HL-60/S4 (cell line): ENCODE measurements around the gene PATL1.

Experiments
- in situ Hi-C: fragments of 300-500 bp; cut with MboI; formaldehyde crosslinking; loops from 2 replicates; pipeline ENCODE4 v1.14.3; 2022; ENCODE audit warnings: low sequenced_read_pairs

The PATL1 gene

GRCh38 chr11:59615637-59616395 is 53.0 kb downstream of the PATL1 start, which contains the start of gene OSBP:
OSBP (minus strand) TSS chr11:59615774; CDS start chr11:59615664, 110 bp downstream.
- in situ Hi-C loops = no loop called here

GRCh38 chr11:59615120-59615636 is 53.7 kb downstream of the PATL1 start:
- in situ Hi-C loops = no loop called here

GRCh38 chr11:59614277-59615119 is 54.3 kb downstream of the PATL1 start:
- in situ Hi-C loops = no loop called here

GRCh38 chr11:59611570-59612565 is 57.0 kb downstream of the PATL1 start:
- in situ Hi-C loops = no loop called here

GRCh38 chr11:59610289-59610688 is 58.5 kb downstream of the PATL1 start:
- in situ Hi-C loops = no loop called here

GRCh38 chr11:59607703-59608454 is 61.0 kb downstream of the PATL1 start:
- in situ Hi-C loops = no loop called here

GRCh38 chr11:59602432-59602831 is 66.4 kb downstream of the PATL1 start:
- in situ Hi-C loops = no loop called here

GRCh38 chr11:59601788-59602187 is 67.0 kb downstream of the PATL1 start:
- in situ Hi-C loops = no loop called here

GRCh38 chr11:59600636-59601035 is 68.2 kb downstream of the PATL1 start:
- in situ Hi-C loops = no loop called here

GRCh38 chr11:59600234-59600633 is 68.6 kb downstream of the PATL1 start:
- in situ Hi-C loops = no loop called here

- in situ Hi-C loops = no loop called here
These were observed 69.9 kb downstream of the PATL1 start for GRCh38 chr11:59598961-59599360.
